ENCODE measurements around the gene PLEKHG4B.
"Not testable (repeated sequence)": the region's sequence is repeated elsewhere in the genome, so short reads cannot be mapped to it uniquely, and the experiment has no call there.

DNA sequence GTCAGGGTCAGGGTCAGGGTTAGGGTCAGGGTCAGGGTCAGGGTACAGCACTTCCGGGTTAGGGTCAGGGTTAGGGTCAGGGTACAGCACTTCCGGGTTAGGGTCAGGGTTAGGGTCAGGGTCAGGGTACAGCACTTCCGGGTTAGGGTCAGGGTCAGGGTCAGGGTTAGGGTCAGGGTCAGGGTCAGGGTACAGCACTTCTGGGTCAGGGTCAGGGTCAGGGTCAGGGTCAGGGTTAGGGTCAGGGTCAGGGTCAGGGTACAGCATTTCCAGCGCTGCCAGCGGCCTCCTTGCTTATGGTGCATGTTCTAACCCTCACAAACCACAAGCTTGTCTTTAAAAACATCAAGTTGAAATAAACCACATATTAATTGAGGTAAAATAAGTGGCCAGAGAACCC, 42.4 kb upstream of the PLEKHG4B start:
- TF ChIP-seq CHD1 (IDR thresholded peaks at IDR 0.05; ENCODE audit: low read depth, low read length); POLR2A (IDR thresholded peaks at IDR 0.05; ENCODE audit: low read depth, low read length); RCOR1 (IDR thresholded peaks at IDR 0.05; ENCODE audit: insufficient replicate concordance, low read length); RAD21 (IDR thresholded peaks at IDR 0.05; ENCODE audit: low read length); RFX5 (IDR thresholded peaks at IDR 0.05; ENCODE audit: low read depth, low read length); BHLHE40 (IDR thresholded peaks at IDR 0.05; ENCODE audit: low read depth, low read length): not testable (repeated sequence)
- TF ChIP-seq, protein P1, sequence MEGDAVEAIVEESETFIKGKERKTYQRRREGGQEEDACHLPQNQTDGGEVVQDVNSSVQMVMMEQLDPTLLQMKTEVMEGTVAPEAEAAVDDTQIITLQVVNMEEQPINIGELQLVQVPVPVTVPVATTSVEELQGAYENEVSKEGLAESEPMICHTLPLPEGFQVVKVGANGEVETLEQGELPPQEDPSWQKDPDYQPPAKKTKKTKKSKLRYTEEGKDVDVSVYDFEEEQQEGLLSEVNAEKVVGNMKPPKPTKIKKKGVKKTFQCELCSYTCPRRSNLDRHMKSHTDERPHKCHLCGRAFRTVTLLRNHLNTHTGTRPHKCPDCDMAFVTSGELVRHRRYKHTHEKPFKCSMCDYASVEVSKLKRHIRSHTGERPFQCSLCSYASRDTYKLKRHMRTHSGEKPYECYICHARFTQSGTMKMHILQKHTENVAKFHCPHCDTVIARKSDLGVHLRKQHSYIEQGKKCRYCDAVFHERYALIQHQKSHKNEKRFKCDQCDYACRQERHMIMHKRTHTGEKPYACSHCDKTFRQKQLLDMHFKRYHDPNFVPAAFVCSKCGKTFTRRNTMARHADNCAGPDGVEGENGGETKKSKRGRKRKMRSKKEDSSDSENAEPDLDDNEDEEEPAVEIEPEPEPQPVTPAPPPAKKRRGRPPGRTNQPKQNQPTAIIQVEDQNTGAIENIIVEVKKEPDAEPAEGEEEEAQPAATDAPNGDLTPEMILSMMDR (conservative IDR thresholded peaks at IDR 0.05; ENCODE audit: low read depth, low read length), result not testable (repeated sequence)
- TF ChIP-seq, protein P2, sequence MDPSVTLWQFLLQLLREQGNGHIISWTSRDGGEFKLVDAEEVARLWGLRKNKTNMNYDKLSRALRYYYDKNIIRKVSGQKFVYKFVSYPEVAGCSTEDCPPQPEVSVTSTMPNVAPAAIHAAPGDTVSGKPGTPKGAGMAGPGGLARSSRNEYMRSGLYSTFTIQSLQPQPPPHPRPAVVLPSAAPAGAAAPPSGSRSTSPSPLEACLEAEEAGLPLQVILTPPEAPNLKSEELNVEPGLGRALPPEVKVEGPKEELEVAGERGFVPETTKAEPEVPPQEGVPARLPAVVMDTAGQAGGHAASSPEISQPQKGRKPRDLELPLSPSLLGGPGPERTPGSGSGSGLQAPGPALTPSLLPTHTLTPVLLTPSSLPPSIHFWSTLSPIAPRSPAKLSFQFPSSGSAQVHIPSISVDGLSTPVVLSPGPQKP (IDR thresholded peaks at IDR 0.05; ENCODE audit: borderline replicate concordance, low read depth, low read length), result not testable (repeated sequence)
- TF ChIP-seq, protein P3, sequence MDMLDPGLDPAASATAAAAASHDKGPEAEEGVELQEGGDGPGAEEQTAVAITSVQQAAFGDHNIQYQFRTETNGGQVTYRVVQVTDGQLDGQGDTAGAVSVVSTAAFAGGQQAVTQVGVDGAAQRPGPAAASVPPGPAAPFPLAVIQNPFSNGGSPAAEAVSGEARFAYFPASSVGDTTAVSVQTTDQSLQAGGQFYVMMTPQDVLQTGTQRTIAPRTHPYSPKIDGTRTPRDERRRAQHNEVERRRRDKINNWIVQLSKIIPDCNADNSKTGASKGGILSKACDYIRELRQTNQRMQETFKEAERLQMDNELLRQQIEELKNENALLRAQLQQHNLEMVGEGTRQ (IDR thresholded peaks at IDR 0.05; ENCODE audit: low read depth, low read length), result not testable (repeated sequence)

All from IMR-90 (cell line).